Measurements from ENCODE around the gene CA4.

CA4 gene

GRCh38 chr17:60164697-60165096, 14.9 kb downstream of the CA4 start:
- no peak for DNase-seq (ENCODE audit: low read depth in 2 of 2)
- H3K4me3 ChIP-seq (replicated peaks in 1 of 2; ENCODE audit: low read depth in 2 of 2, low read length in 2 of 2): no peak overlapping the region
- TF ChIP-seq, protein P1, sequence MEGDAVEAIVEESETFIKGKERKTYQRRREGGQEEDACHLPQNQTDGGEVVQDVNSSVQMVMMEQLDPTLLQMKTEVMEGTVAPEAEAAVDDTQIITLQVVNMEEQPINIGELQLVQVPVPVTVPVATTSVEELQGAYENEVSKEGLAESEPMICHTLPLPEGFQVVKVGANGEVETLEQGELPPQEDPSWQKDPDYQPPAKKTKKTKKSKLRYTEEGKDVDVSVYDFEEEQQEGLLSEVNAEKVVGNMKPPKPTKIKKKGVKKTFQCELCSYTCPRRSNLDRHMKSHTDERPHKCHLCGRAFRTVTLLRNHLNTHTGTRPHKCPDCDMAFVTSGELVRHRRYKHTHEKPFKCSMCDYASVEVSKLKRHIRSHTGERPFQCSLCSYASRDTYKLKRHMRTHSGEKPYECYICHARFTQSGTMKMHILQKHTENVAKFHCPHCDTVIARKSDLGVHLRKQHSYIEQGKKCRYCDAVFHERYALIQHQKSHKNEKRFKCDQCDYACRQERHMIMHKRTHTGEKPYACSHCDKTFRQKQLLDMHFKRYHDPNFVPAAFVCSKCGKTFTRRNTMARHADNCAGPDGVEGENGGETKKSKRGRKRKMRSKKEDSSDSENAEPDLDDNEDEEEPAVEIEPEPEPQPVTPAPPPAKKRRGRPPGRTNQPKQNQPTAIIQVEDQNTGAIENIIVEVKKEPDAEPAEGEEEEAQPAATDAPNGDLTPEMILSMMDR (IDR thresholded peaks at IDR 0.05; ENCODE audit: low read depth, low read length): no peak

- no peak for DNase-seq (ENCODE audit: low read depth in 2 of 2)
- no peak overlapping the region for H3K4me3 ChIP-seq (replicated peaks in 1 of 2; ENCODE audit: low read depth in 2 of 2, low read length in 2 of 2)
- TF ChIP-seq, protein P1 (IDR thresholded peaks at IDR 0.05; ENCODE audit: low read depth, low read length): peak; percentile 5
Observed at GRCh38 chr17:60165223-60165622, 15.4 kb downstream of the CA4 start.

- no peak overlapping the region for H3K4me3 ChIP-seq (replicated peaks in 1 of 2; ENCODE audit: low read depth in 2 of 2, low read length in 2 of 2)
- no peak for DNase-seq (ENCODE audit: low read depth in 2 of 2)
- TF ChIP-seq, protein P1 (IDR thresholded peaks at IDR 0.05; ENCODE audit: low read depth, low read length): no peak
Observed at GRCh38 chr17:60165971-60166370, 16.2 kb downstream of the CA4 start.

GRCh38 chr17:60167065-60167741, 17.4 kb downstream of the CA4 start:
- TF ChIP-seq, protein P1 (IDR thresholded peaks at IDR 0.05; ENCODE audit: low read depth, low read length): no peak
- H3K4me3 ChIP-seq (replicated peaks in 1 of 2; ENCODE audit: low read depth in 2 of 2, low read length in 2 of 2): no peak overlapping the region
- no peak for DNase-seq (ENCODE audit: low read depth in 2 of 2)

DNA sequence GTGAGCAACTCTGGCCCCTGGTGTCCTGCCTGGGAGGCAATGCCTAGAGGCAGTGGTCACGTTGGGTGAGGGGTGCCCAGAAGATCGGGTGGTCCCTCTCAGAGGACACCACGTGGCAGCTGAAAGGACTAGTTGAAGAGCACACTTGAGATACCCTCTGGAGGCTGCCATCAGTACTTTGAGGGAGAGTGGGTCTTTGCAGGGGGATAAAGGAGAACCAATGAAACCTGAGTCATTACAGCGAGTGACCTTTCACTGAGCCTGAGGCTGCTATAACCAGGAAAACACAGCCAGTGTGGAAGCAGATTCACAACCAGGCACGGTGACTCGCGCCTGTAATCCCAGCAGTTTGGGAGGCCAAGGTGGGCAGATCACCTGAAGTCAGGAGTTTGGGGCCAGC, 18.9 kb downstream of the CA4 start:
- H3K4me3 ChIP-seq (replicated peaks in 1 of 2; ENCODE audit: low read depth in 2 of 2, low read length in 2 of 2): no peak overlapping the region
- DNase-seq (ENCODE audit: low read depth in 2 of 2): no peak
- TF ChIP-seq, protein P1 (IDR thresholded peaks at IDR 0.05; ENCODE audit: low read depth, low read length): no peak

GRCh38 chr17:60169921-60170817, 20.4 kb downstream of the CA4 start:
- H3K4me3 ChIP-seq (replicated peaks in 1 of 2; ENCODE audit: low read depth in 2 of 2, low read length in 2 of 2): no peak overlapping the region
- TF ChIP-seq, protein P1 (IDR thresholded peaks at IDR 0.05; ENCODE audit: low read depth, low read length): no peak
- peak; percentile 61 to 81 for DNase-seq (ENCODE audit: low read depth in 2 of 2)
